ENCODE measurements around the gene DDX54. TPM values are rescaled to one million over a fixed set of nuclear protein-coding genes. Genes with fewer than 3 reads are reported as not detected.

The DDX54 gene
- total RNA-seq, 1 donor from 2014 or later: 118 TPM

DNA sequence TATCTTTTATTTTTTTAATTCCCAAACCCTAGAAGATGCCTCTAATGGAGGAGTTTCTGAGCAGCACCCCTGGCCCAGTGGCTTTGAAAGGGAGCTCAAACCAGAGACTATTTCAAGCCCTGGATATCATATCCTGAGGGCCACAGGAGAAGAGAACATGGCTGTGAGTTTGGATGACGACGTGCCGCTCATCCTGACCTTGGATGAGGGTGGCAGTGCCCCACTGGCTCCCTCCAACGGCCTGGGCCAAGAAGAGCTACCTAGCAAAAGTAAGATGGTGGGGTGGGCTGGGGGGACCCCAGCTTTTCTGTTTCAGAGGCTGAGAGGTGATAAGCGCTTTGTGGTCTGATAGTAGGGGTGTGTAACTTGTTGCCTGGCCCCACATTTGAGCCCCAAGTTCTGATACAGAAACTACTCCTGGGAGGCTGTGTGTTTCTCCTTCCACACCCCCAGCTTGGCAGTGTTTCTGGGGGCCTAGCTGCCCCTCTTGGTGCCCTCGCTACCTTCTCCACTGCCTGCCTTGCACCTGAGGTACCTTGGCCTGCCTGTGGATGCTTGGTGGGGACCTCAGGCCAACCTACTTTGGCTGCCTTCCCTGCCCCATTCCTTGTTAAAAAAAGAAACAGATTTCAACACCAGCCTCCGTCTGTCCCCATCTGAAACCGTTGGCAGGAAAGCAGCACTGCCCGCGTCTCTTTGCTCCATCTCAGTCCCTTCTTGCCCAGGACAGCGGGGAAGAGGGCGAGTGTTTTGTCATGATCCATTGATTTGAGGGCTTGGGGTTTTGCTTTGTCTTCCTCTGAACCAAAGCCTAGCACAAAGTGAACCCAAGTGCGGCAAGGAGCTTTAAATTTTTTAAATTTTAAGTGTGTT lies 41.7 kb upstream of the DDX54 start:
- intact Hi-C loops (cut with micrococcal nuclease): no loop called here

DNA sequence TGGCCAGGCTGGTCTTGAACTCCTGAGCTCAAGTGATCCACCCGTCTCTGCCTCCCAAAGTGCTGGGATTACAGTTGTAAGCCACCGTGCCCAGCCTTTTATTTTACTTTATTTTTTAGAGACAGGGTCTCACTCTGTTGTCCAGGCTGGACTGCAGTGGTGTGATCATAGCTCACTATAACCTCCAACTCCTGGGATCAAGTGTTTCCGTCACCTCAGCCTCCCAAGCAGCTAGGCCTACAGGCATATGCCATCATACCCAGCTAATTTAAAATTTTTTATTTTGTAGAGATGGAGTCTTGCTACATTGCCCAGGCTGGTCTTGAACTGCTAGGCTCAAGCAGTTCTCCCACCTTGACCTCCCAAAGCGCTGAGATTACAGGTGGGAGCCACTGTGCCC lies 39.7 kb upstream of the DDX54 start:
- intact Hi-C loops (cut with micrococcal nuclease): loop anchor here (5.0 kb wide), 1 partner anchor 132 kb away; the partner anchor contains the start of gene PLBD2

More for the DNA sequence above, 41.7 kb upstream of the DDX54 start:
- H3K4me3 Mint-ChIP-seq (ENCODE audit: low read depth): no peak overlapping the region
- H3K9me3 Mint-ChIP-seq: no peaks in the 10 kb centered on the region
- no peaks in the 10 kb centered on the region for H3K27me3 Mint-ChIP-seq (ENCODE audit: low read depth)
- no peak overlapping the region for H3K27ac Mint-ChIP-seq
- H3K36me3 Mint-ChIP-seq (ENCODE audit: low read depth): peaks cover 39% of the 10 kb centered on the region
- H3K4me1 Mint-ChIP-seq (ENCODE audit: low read depth): peaks cover 43% of the 10 kb centered on the region
- no peak for DNase-seq (ENCODE audit: low spot score)

DNA sequence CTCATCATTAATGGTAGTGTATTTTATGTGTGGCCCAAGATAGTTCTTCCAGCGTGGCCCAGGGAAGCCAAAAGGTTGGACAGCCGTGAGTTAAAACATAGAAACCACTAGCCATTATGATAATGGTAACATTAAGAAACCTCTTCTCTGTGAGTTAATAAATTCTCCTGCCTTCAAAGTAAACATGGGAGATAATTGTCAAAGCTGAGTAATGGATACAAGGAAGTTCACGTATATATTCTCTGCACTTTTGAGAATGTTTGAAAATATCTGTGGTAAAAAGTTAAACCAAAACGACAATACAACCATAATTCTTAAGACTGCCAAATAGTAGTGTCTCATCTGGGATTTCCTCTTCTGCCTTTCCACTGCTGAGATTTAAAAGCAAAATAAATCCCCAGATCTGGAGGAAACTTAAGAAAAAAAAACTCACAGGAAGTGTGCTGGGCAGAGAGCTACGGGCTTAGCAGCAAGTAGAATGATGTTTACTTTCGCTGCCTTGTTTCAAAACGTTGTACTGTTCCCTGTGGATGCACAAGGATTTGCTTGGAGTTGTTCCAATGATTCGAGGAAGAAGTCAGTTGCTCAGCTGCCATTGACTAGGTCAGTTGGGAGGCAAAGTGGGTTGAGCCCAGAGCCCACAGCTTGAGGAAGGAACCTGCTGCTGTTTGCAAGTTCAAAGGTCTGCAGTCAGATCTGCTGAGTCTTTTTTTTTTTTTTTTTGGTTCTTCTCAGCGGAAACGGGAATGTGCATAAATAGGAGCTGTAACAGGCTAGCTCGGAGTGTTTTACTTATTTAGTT lies 37.7 kb upstream of the DDX54 start:
- DNase-seq (ENCODE audit: low spot score): no peak
- Mint-ChIP-seq H3K27ac (peak overlapping the region; percentile 85), H3K27me3 (ENCODE audit: low read depth) (no peaks in the 10 kb centered on the region), H3K36me3 (ENCODE audit: low read depth) (peaks cover 7% of the 10 kb centered on the region), H3K9me3 (no peaks in the 10 kb centered on the region), H3K4me1 (ENCODE audit: low read depth) (peaks cover 23% of the 10 kb centered on the region), H3K4me3 (ENCODE audit: low read depth) (peak overlapping the region; percentile 94)
- intact Hi-C loops (cut with micrococcal nuclease): loop anchor here (5.0 kb wide), 1 partner anchor 134 kb away; the partner anchor contains the start of gene PLBD2

More for the DNA sequence above, 39.7 kb upstream of the DDX54 start:
- Mint-ChIP-seq H3K9me3 (no peaks in the 10 kb centered on the region), H3K27me3 (ENCODE audit: low read depth) (no peaks in the 10 kb centered on the region), H3K4me3 (ENCODE audit: low read depth) (no peak overlapping the region), H3K4me1 (ENCODE audit: low read depth) (peaks cover 37% of the 10 kb centered on the region), H3K27ac (no peak overlapping the region), H3K36me3 (ENCODE audit: low read depth) (peaks cover 21% of the 10 kb centered on the region)
- DNase-seq (ENCODE audit: low spot score): no peak

DNA sequence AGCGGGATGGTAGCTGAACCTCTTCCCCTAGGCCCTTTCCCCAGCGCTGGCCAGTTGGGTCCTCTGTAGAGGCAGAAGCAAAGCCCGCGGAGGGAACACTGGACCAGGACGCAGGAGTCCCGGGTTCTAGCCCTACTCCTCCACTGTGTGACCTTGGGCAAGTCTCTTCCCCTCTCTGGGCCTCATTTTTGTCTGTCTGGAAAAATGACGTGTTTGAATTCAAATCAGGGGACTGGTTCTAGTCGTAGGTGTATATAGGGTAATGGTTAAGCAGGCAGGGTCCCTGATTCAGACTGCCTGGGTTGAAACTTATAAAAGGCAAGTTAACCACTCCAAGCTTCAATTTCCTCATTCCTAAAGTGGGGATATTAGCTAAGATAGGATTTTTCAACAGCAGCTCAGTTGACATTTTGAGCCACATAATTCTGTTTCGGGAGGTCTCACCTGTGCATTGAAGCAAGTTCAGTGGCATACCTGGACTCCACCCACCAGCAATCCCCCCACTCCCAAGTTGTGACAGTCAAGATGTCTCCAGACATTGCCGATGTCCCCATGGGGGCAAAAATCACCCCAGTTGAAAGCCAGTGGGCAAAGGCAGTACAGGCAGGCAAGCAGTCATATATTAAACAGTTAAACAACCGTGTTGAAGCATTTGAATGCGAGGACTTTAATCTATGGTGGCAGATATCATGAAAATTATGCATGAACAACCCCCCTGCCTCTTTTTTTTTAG lies 36.9 kb upstream of the DDX54 start:
- H3K4me1 Mint-ChIP-seq (ENCODE audit: low read depth): peaks cover 29% of the 10 kb centered on the region

DNA sequence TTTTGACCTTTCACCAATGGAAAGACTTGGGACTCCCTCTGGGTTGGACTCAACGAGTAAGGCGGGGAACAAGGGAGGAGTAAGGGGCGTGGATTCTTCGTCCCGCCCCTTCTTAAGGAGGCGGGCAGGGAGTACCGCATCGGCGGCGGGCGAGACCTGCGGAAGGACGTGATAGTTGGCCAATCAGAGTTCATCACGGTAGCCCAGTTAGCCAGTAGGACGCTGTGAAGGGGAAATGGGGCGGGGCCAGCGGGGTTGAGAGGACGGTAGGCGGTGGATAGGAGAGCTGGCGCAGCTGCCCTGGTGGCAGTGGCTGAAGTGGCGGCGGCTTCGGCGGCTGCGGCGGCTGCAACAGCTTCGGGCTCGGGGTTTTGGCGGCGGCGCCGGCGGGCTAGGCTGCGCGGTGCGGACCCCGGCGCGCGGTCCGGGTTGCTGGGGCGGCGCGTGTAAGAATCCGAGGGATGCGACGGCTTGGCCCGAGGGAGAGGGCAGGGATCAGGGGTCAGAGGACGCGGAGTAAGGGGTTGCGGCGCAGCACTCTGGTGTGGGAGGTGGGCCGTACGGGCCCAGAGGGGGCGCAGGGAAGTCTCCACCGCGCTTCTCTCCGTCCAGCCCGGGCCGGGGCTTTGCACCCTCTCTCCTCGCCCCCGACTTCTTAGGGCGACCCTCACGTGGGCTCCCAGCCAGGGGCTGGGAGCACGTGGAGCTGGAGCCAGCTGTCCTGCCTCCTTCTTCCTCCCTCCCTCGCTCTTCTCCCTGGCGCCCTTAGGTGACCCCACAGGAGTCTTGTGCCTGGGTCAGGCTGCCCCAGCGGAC lies 36.1 kb upstream of the DDX54 start, which contains the start of gene TPCN1:
Gene TPCN1 (plus strand): TSS at position 284 of the 816 bp plus-strand sequence. CDS start 5,389 bp downstream, outside the sequence.
- H3K4me1 Mint-ChIP-seq (ENCODE audit: low read depth): peaks cover 32% of the 10 kb centered on the region
- DNase-seq (ENCODE audit: low spot score): peak; percentile 99
- intact Hi-C loops (cut with micrococcal nuclease): loop anchor here (1.0 to 5.0 kb wide), 5 partner anchors 9 to 136 kb away; partner anchors contain the start of genes DDX54, PLBD2, RITA1 and SLC8B1
- H3K4me3 Mint-ChIP-seq (ENCODE audit: low read depth): peak within 1 kb of the TSS; percentile 94
- H3K27me3 Mint-ChIP-seq (ENCODE audit: low read depth): no peaks in the 10 kb centered on the region
- no peaks in the 10 kb centered on the region for H3K36me3 Mint-ChIP-seq (ENCODE audit: low read depth)
- H3K9me3 Mint-ChIP-seq: no peaks in the 10 kb centered on the region
- H3K27ac Mint-ChIP-seq: peak within 1 kb of the TSS; percentile 85

More for the DNA sequence above, 36.9 kb upstream of the DDX54 start:
- no peak for DNase-seq (ENCODE audit: low spot score)
- Mint-ChIP-seq H3K27ac (peak overlapping the region; percentile 85), H3K9me3 (no peaks in the 10 kb centered on the region), H3K27me3 (ENCODE audit: low read depth) (no peaks in the 10 kb centered on the region), H3K4me3 (ENCODE audit: low read depth) (peak overlapping the region; percentile 94), H3K36me3 (ENCODE audit: low read depth) (peaks cover under 1% of the 10 kb centered on the region)
- intact Hi-C loops (cut with micrococcal nuclease): loop anchor here (1.0 to 5.0 kb wide), 5 partner anchors 8 to 135 kb away; partner anchors contain the start of genes DDX54, PLBD2, RITA1 and SLC8B1

DNA sequence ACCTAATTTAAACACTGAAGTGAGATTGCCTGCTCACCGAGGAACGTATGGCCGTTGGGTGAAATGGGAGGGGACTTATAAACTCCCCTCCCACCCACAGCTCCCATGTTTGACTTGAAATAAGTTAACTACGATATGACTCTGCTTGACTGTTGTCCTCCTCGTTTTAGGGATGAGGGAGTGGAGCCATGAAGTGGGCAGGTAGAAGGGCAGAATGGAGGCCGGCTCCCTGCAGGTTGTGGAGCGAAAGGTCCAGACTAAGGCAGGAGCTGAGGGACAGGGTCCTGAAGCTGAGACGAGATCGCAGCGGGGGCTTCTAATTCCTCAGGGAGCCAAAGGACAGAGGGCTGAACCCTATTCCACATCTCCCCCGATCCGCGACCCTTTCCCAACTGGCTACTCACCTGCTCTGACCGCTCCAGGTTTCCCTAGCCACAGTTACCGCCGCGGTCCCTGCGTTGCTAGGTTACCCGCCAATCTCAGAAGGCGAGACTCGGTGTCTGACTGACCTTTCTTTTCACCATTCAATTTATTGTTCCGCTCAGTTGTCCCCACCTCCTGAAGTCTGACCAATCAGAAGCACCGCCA lies 35.4 kb upstream of the DDX54 start:
- Mint-ChIP-seq H3K27ac (peak overlapping the region; percentile 81), H3K9me3 (no peaks in the 10 kb centered on the region), H3K4me1 (ENCODE audit: low read depth) (peaks cover 39% of the 10 kb centered on the region), H3K36me3 (ENCODE audit: low read depth) (no peaks in the 10 kb centered on the region), H3K27me3 (ENCODE audit: low read depth) (no peaks in the 10 kb centered on the region), H3K4me3 (ENCODE audit: low read depth) (peak overlapping the region; percentile 94)
- no peak for DNase-seq (ENCODE audit: low spot score)
- intact Hi-C loops (cut with micrococcal nuclease): loop anchor here (1.0 to 5.0 kb wide), 5 partner anchors 10 to 137 kb away; partner anchors contain the start of genes DDX54, PLBD2, RITA1 and SLC8B1

DNA sequence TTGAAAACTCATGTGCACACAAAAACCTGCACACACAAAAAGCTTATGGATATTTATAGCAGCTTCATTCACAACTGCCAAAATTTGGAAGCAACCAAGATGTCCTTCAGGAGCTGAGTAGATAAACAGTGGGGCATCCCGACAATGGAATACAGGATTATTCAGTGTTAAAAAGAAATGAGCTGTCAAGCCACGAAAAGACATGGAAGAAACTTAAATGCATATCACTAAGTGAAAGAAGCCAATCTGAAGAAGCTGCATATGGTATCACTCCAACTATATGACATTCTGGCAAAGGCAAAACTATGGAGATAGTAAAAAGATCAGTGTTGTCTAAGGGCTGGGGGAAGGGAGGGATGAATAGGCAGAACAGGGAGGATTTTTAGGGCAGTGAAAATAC lies 30.7 kb upstream of the DDX54 start:
- intact Hi-C loops (cut with micrococcal nuclease): no loop called here
- Mint-ChIP-seq H3K27me3 (ENCODE audit: low read depth) (no peaks in the 10 kb centered on the region), H3K4me3 (ENCODE audit: low read depth) (no peak overlapping the region), H3K27ac (no peak overlapping the region), H3K4me1 (ENCODE audit: low read depth) (peaks cover 47% of the 10 kb centered on the region), H3K9me3 (no peaks in the 10 kb centered on the region), H3K36me3 (ENCODE audit: low read depth) (peaks cover 4% of the 10 kb centered on the region)
- DNase-seq (ENCODE audit: low spot score): no peak

DNA sequence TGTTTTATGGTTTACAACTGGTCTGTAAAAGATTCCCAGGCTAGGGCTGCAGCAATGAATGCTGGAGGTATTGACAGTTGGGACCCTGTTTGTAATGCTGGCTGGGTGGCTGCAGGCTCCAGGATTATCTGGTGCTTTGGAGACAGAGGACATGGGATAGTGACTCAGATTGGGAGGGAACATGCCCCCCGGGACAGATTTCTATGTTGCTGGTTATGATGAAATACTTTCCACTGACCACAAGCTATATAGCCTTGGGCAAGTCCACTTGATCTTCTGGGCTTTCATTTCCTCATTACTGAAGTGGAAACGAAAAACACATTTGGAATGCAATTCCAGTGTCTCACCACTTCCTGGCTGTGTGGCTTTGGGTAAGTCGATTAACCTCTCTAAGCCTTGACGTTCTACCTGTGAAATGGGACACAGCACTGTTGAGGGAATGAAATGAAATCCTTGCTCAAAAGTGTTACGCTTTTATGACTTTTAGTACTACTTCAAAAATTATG lies 29.7 kb upstream of the DDX54 start:
- H3K4me3 Mint-ChIP-seq (ENCODE audit: low read depth): no peak overlapping the region
- intact Hi-C loops (cut with micrococcal nuclease): no loop called here
- peak overlapping the region; percentile 25 for H3K27ac Mint-ChIP-seq
- DNase-seq (ENCODE audit: low spot score): no peak
- H3K4me1 Mint-ChIP-seq (ENCODE audit: low read depth): peaks cover 49% of the 10 kb centered on the region
- no peaks in the 10 kb centered on the region for H3K27me3 Mint-ChIP-seq (ENCODE audit: low read depth)
- no peaks in the 10 kb centered on the region for H3K9me3 Mint-ChIP-seq
- H3K36me3 Mint-ChIP-seq (ENCODE audit: low read depth): peaks cover 10% of the 10 kb centered on the region

DNA sequence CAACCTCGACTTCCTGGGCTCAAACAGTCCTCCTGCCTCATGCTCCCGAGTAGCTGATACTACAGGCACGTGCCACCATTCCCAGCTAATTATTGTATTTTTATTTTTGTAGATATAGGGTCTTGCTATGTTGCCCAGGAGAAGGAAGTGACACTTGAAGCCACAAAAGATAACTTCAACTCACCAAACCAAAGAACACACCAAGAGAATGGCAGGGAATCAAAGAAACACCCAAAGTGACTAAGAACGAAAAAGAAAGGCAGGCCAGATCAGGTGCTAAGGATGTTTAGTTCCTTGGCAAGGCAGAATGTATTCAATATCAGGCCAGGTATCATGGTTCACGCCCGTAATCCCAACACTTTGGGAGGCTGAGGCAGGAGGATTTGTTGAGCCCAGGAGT lies 25.9 kb upstream of the DDX54 start:
- intact Hi-C loops (cut with micrococcal nuclease): no loop called here
- Mint-ChIP-seq H3K9me3 (no peaks in the 10 kb centered on the region), H3K27ac (peak overlapping the region; percentile 44), H3K27me3 (ENCODE audit: low read depth) (no peaks in the 10 kb centered on the region), H3K4me3 (ENCODE audit: low read depth) (no peak overlapping the region), H3K36me3 (ENCODE audit: low read depth) (peaks cover 10% of the 10 kb centered on the region), H3K4me1 (ENCODE audit: low read depth) (peaks cover 68% of the 10 kb centered on the region)
- DNase-seq (ENCODE audit: low spot score): no peak

DNA sequence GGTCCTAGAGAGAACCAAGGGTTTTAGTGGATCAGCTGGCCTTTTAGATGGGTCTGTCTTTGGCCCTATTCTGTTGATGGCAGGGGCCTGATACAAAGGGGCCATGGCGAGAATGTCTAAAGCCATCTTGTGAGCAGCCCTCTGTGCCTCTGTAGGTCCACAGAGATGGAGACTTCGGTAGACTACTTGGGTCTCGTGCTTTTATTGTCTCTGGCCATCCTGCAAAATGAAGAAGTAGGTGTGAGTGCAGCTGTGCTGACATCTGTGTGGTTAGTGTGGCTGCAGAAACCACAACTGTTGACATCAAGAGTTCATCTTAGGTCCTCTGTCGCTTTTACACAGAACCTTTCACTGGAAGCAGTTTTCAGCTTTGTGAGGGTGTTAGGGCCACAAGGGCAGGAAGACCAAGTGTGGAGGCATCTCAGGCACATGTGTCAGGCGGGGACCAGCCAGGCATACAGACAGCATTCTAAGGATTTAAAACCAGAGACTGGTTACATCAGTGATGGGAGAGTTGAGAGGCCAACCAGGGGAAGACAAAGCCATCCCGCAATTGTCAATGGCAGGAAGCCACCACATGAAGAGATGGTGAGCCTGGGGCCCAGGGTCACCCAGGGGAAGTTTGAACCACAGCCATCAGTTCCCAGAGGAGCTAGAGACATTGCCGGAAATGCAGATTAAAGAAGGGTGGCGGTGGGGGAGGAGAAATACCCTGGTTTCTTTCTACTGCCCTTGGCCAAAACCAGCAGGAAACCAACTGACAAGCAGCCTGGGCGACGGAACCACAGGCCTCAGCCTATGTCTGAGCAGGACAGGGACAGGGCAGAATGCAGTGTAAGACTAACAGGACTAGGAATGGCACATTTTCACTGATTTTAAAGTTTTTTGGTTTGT lies 23.0 kb upstream of the DDX54 start:
- H3K4me1 Mint-ChIP-seq (ENCODE audit: low read depth): peaks cover 58% of the 10 kb centered on the region

More for the DNA sequence above, 23.0 kb upstream of the DDX54 start:
- intact Hi-C loops (cut with micrococcal nuclease): loop anchor here (1.0 to 10.0 kb wide), 5 partner anchors 13 to 757 kb away; partner anchors contain the start of genes DDX54, PLBD2, RBM19 and RITA1
- peak overlapping the region; percentile 97 for H3K27ac Mint-ChIP-seq
- H3K9me3 Mint-ChIP-seq: no peaks in the 10 kb centered on the region
- H3K36me3 Mint-ChIP-seq (ENCODE audit: low read depth): peaks cover 10% of the 10 kb centered on the region
- DNase-seq (ENCODE audit: low spot score): peak; percentile 69
- no peaks in the 10 kb centered on the region for H3K27me3 Mint-ChIP-seq (ENCODE audit: low read depth)
- peak overlapping the region; percentile 57 for H3K4me3 Mint-ChIP-seq (ENCODE audit: low read depth)

Data from activated T-helper 2 cell treated with anti-CD3 and anti-CD28 coated beads, Interferon-gamma antibody, Interleukin-2, Interleukin-4, amounts not matched to agents 10 μg/mL and 5 μg/mL and 100 μg/mL, durations not matched to agents 14 hours and 24 hours and 36 hours (primary cell).